Globus pallidus (tissue), 1 donor: ENCODE data around the gene CMYA5.
"Not testable (repeated sequence)": the region's sequence is repeated elsewhere in the genome, so short reads cannot be mapped to it uniquely, and the experiment has no call there.

Experiments used
- DNase-seq: peaks from one replicate; pipeline ENCODE4 v3.0.0-alpha.2; 2015; ENCODE audit warnings: low spot score

Gene CMYA5

DNA sequence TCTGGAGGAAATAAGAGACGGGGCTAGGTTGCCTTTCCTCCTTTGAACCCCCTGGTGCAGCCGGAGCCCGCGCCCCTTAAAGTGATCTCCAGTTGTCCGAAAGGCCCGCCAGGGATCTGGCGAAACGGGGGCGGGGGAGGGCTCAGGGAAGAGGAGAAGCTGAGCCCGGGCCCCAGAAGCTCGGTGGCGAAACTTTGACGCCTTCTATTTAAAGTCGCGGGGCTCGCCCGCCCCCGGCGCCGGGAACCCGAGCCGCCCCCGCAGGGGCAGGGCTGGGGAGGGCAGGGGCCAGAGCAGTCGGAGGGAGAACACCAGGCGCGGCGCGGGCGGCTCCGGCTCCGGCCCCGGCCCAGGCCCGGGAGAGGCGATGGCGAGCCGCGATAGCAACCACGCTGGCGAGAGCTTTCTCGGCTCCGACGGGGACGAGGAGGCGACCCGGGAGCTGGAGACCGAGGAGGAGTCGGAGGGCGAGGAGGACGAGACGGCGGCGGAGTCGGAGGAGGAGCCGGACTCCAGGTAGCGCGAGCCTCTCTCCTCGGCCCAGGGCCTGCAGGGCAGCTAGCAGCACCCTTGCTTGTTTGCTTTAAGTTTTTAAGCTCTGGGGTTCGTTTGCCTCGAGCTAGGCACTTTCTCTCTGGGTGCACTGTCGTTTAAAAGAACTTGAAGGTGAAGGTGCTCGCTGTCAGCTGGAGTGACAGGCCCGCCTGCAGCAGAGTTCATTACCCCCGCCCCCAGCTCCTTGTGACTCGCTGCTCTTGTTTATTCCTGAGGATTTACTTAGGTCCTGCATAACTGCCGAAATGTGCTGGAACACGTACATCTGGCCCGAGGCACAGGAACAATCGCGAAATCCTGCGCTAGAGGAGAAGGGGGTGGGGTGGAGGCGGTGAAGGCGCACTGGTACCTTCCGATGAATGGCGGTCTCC is at the start of gene CMYA5:
Gene CMYA5 (plus strand): TSS at position 296 of the 926 bp plus-strand sequence. CDS start 72 bp downstream, at position 368.
- no peak for DNase-seq

- no peak for DNase-seq
Measured at GRCh38 chr5:79640571-79641055, 49.0 kb upstream of the CMYA5 start.

- DNase-seq: no peak
Measured at GRCh38 chr5:79641414-79641813, 48.2 kb upstream of the CMYA5 start.

DNA sequence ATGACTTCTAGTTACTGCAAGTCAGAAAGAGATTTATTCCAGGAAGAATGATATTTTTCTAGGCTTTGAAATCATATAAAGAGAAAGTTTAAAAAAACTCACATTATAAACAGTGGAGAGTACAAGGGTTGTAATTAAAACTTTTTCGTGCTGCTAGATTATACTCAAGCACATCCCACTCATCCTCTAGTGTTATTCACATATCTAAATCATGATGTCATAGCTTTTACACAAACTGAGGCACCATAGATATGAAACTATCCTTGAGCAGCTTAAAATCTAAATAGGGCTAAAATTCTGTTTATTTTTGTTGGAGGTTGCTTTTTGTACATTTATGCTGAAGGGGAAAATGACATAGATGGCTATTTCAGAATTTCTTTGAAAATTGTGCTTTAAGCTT is 47.4 kb upstream of the CMYA5 start:
- DNase-seq: no peak

DNA sequence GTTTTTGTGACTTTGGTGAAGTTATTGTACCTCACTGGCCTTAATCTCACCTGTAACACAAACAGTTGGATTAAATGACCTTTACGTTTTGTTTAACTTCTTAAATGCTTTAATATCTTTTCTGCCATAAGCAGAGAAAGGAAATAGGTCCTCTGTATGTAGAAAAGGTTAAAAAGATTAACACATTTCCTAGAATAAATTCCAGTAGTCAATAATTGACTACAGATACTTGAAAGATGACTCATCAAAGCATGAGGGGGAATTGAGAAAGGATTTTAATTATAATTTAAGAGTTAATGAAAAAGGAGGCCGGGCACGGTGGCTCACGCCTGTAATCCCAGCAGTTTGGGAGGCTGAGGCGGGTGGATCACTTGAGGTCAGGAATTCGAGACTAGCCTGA is 35.8 kb upstream of the CMYA5 start:
- DNase-seq: no peak

- DNase-seq: no peak
Measured at GRCh38 chr5:79663212-79663611, 26.4 kb upstream of the CMYA5 start.

DNA sequence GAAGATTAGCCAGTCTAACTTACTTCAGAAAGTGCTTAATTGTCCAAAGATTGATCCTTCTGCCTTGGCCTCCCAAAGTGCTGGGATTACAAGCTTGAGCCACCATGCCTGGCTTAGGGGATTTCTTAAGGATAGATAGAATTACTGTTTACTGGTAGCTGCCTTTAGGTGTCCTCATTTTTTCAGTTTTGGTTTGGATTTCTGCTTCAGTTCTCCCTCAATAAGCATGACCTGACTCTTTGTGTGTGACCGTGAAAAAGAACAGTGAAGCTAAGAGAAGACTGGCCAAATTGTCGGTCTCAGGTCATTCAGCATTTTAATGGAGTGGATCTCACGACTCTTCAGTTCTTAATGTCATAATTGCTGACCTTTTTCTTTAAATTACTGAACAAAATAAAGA is 22.9 kb upstream of the CMYA5 start:
- DNase-seq: peak; percentile 11

- DNase-seq: no peak
Measured at GRCh38 chr5:79672392-79672791, 17.2 kb upstream of the CMYA5 start.

- DNase-seq: not testable (repeated sequence)
Measured at GRCh38 chr5:79676354-79676753, 13.3 kb upstream of the CMYA5 start.

GRCh38 chr5:79682102-79682501 is 7.5 kb upstream of the CMYA5 start:
- not testable (repeated sequence) for DNase-seq

- DNase-seq: no peak
Measured at GRCh38 chr5:79684782-79685181, 4.9 kb upstream of the CMYA5 start.

DNA sequence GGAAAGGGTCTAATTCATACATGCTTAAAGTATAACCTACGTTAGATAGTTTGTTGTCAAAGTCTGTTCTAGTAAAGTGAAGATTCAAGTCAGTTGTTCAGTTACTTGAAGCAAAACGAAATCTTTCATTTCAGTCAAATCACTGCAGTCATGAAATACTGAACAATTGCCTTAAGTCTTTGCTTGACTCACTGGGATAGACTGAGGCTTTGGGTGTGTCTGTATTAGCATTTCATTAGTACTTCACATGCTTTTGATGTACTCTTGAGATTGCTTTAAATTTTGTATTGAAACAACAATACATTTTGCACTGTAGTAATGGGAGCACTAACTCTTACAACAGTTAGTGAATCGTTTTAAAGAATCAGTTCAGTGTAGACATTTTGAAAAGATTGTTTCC is 4.0 kb upstream of the CMYA5 start:
- no peak for DNase-seq

GRCh38 chr5:79686799-79687198 is 2.8 kb upstream of the CMYA5 start:
- no peak for DNase-seq

GRCh38 chr5:79687889-79688288 is 1.7 kb upstream of the CMYA5 start:
- DNase-seq: no peak

GRCh38 chr5:79691007-79691406 is 1.4 kb downstream of the CMYA5 start:
- no peak for DNase-seq

GRCh38 chr5:79692596-79692995 is 3.0 kb downstream of the CMYA5 start:
- DNase-seq: no peak

DNA sequence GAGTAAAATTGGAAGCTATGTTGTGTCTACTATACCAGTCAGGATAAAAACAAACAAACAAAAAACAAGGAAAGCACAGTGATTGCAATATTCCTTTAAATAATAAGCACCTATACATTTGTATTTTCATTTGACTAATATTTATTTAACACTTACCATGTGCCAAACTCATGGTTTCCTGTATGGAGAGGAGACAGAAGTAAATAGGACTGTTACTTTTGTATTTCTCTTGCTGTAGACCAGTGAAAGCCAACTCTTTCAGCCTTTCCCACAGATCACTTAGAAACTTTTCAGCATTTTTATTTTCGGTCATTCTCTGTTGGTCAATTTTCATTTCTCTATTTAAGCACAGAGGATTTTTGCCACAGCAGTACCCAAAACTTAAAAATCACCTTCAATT is 4.5 kb downstream of the CMYA5 start:
- DNase-seq: no peak

- no peak for DNase-seq
Measured at GRCh38 chr5:79694652-79695051, 5.0 kb downstream of the CMYA5 start.

GRCh38 chr5:79695526-79695925 is 5.9 kb downstream of the CMYA5 start:
- no peak for DNase-seq

GRCh38 chr5:79697222-79698170 is 7.9 kb downstream of the CMYA5 start:
- no peak for DNase-seq

DNA sequence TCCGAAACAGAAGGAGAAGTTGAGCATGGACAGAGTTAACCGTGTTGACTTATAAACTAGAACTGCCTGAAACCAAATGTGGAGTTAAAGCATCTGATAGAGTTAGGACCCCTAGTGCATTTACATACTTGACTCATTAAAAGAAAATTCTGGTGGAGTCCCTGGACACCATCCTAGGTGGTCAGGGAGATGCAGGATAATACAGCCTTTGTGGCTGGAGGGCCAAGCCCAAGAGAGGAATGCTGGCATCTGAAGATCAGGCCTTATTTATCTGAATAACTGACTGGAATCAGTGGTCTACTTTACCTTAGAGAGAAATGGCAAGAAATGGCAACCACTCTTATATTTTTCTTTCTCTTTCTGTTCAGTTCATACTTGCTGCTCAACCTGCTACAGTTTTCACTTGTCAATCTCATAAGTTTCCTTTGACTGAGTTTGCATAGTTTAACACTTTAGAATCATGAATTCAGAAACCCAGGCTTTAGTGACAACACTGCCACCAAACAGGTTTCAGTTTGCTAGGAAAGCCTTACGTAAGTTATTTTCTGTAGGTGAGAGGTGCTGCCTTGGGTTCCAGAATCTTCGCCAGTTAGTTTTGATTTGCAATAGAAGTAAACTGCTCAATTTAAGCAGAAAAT is 10.2 kb downstream of the CMYA5 start:
- no peak for DNase-seq
